ENCODE measurements around the gene ST8SIA6. TPM values are rescaled to one million over a fixed set of nuclear protein-coding genes. Genes with fewer than 3 reads are reported as not detected.

ST8SIA6 gene
- total RNA-seq, 1 experiment from 2014 or later = 0.57 TPM

DNA sequence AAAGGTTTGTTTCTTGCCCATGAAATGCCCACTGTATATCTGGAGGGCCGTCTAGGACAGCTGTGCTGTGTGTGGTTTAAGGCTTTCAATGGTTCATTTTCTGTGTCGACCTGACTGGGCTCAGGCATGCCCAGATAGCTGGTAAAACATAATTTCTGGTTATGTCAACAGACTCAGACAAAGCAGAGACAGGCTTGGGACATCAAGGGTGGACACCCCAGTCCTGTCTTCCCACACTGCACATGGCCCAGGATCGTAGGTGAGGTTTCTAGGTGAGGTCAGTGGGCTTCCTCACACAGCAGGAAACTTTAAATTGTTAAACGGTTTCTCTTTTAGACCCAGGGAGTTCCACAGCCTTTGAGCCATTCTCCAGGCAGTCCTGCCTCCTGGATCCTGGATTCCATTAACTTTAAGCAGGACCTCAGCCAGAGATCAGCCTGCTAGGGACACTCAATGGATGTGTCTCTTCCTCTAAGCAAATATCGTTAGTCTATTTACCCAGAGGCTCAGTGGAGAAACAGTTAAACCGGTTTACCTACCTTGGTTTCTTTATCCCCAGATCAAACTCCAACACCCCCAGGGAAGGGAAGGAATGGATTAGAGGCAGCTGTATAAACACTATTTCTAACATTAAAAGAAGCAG lies 66.4 kb downstream of the ST8SIA6 start:
- no peak for DNase-seq (ENCODE audit: extremely low read depth, low read depth)

DNA sequence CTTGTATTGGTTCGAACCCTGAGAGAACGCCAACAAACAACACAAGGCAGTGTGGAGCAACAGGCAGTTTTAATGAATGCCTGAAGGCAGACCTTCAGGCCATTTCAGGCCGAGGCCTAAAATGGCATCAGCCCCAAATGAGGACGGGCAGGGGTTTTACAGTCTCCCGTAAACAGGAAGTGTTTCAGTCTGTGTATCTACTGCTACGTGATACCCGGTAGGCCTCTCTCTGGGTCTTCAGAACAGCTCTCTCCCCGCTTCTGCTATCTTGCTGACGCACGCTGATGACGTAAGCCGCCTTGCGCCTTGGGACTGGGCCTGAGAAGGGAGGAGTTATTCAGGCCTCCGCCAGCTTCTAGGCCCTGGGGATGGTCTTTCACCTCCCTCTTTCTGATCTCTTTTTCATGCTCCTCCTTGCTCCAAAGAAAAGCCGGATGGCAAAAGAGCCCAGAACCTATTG lies 67.7 kb downstream of the ST8SIA6 start:
- DNase-seq (ENCODE audit: extremely low read depth, low read depth) = no peak

DNA sequence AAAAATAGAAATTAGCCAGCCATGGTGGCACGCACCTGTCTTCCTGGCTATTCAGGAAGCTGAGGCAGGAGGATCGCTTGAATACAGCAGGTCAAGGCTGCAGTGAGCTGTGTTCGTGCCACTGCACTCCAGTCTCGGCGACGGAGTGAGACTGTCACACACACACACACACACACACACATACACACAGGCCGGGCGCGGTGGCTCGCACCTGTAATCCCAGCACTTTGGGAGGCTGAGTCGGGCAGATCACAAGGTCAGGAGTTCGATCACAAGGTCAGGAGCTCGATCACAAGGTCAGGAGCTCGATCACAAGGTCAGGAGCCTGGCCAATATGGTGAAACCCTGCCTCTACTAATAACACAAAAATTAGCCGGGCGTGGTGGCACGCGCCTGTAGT lies 68.4 kb downstream of the ST8SIA6 start:
- DNase-seq (ENCODE audit: extremely low read depth, low read depth) = no peak

DNA sequence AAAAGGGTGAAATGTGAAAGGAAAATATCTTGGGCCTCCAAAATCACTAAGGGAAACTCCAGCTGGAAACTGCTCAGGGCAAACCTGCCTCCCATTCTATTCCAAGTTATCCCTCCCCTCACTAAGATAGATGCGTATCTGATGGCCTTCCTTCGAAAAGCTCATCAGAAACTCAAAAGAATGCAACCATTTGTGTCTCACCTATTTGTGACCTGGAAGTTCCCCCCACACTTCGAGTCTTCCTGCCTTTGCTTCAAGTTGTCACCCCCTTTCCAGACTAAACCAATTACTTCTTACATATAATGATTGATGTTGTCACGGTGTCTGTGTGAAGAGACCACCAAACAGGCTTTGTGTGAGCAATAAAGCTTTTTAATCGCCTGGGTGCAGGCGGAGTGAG lies 69.3 kb downstream of the ST8SIA6 start:
- no peak for DNase-seq (ENCODE audit: extremely low read depth, low read depth)

DNA sequence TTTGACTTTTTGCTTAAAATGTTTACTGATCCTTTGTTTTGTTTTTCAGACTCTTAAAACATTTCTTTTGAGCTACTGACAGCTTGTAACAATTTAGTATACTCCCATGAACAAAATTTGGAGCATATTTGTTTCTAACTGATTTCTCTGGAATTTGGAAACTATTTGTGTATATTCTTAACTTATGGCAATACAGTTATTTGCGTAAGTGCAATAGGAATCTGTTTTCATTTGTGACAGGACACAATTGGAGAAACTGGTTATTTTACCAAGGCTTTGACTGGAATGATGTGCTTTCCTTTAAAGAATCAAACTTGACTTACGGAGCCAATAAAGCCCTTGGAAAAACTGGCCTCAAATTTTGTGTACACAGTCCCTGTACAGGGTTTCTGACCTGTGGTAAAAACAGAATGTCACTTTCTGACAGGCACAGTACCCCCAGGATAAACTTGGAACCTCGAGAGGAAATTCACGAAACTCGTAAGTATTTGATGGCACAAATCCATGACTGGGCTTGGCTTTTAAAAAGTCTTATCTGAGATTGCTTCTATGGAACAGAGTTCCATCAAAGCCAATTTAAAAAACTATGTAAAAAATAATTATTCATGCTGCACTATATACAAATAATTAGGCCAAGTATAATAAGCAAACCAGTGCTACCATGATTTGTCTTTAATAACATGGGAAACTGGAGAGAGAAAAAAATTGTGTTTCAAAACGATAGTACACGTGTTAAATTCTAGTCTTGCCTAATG lies 70.4 kb downstream of the ST8SIA6 start:
- no peak for DNase-seq (ENCODE audit: extremely low read depth, low read depth)

DNA sequence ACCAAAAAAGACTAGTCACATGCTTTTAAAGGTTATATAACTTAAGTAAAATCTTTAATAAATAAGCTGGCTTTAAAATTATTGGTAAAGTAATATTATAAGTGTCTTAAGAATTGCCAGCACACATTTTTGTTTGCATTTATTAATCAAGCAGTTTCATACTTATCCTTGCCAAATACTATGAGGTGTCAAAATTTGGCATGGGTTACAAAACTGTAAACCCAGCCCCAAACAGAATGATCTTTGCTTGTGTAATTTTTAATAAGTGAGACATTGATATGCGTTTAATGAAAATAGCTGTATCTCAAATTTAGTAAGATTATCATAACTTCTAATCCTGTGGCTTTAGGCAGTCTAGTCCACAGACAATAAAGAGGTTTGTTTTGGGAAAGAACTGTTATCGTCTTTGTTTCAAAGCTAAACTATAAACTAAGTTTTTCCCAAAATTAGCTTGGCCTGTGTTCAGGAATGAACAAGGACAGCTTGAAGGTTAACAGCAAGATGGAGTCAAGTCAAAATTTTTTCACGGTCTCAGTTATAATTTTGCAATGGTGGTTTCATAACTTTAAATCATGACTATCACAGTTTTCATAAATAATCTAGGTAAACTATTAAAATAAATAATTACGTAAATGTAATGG lies 72.8 kb downstream of the ST8SIA6 start:
- no peak for DNase-seq (ENCODE audit: extremely low read depth, low read depth)

DNA sequence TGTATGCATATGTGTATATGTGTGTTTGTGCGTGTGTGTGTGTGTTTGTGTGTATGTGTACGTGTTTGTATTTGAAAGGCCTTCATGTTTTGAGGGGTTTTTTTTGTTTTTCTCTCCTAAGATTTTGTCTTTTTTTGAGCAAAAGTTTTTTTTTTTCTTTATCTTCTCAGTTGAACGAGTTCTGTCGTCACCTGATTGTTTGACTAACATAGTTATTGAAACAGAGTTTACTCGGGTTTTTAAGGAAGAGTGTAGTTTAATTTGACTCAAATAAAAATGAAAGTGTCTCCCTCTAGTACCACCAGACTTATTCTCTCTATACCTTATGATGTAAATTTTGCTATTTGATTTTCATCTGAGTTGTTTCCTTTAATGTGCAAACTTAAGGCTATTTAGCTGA lies 73.5 kb downstream of the ST8SIA6 start:
- no peak for DNase-seq (ENCODE audit: extremely low read depth, low read depth)

DNA sequence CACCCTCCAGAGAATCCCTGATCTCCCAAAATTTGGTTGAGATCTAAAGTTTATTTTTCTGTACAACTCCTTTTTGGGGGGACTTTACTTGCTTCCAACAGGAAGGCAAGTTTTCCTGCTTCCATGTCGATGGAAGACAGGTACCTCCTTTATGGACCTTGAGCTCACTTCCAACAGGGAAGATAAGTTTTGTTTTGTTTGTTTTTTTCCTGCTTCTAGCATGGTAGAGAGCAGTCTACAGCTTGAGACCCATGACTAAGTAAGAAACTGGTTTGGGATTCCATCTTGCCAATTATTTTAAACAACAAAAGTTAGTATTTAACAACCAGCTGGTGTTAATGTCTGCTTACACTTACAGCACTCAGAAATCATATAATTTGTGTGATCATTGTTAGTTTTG lies 74.4 kb downstream of the ST8SIA6 start:
- DNase-seq (ENCODE audit: extremely low read depth, low read depth) = no peak

DNA sequence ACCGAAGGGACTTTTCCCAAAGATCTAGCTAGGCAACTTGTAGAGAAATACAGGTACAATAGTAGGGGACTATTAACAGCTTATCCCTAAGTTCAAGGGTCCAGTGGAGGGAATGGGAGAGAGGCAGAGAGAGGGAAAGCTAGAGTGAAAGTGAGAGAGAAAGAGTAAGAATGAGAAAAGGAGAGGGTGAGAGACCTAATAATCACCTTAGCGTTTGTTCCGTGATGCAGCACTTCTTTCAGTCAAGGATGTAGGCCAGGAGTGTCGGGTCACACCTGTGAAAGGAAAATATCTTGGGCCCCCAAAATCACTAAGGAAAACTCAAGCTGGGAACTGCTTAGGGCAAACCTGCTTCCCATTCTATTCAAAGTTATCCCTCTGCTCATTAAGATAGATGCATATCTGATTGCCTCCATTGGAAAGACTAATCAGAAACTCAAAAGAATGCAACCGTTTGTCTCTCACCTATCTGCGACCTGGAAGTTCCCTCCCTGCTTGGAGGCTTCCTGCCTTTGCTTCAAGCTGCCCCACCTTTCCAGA lies 75.2 kb downstream of the ST8SIA6 start:
- no peak for DNase-seq (ENCODE audit: extremely low read depth, low read depth)

DNA sequence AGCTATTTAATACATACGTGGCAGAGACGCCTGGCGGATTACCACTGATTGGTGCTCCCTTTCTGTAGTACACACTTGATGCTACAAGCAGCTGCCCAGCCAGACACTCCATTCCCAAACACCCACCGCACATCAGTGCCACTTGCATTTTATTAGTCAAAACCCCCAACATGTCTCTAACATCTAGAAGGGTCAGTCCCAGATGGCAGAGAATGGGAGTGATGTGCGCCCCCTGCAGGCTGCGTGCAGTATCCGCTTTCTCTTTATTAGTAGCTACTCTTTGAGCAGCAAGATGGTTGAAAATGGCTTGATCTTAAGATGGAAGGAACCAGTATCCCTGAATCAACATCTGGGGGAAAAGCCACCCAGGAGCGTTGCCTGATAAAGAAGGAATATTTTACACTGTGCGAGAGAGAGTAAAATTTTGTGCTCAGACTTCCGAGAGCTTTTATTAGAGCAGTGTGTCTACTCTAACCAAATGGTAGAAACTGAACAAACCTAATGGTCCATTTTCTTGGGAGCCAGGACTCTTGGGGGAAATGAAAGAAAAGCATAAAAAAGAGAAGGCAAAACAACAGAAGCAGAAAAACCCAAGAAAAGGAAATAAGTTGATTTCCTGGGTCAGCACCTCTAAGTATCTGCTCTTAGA lies 78.3 kb downstream of the ST8SIA6 start:
- peak; percentile 7 for DNase-seq (ENCODE audit: extremely low read depth, low read depth)

DNA sequence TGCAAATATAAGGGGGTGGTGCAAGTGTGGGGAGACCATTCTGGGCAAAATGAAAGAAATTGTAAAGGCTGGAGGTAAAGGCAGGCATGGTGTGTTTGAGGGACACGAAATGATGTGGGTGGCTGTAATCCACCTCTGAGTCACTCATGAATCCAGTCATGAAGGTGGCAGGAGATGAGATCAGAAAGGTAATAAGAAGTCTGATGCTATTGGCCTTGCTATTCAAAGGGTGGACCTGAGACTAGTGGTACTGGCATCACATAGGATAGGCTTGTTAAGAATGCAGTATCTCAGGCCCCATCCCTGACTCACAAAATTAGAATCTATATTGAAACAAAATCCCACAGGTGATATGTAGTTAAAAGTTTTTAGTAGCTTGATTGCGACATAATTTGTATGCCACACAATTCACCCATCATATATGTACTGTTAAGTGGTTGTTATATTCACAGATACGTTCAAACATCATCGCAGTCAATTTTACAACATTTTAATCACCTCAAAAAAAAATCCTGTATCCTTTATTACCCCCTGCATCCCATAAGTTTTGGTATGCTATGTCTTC lies 85.6 kb downstream of the ST8SIA6 start:
- DNase-seq (ENCODE audit: extremely low read depth, low read depth) = no peak

DNA sequence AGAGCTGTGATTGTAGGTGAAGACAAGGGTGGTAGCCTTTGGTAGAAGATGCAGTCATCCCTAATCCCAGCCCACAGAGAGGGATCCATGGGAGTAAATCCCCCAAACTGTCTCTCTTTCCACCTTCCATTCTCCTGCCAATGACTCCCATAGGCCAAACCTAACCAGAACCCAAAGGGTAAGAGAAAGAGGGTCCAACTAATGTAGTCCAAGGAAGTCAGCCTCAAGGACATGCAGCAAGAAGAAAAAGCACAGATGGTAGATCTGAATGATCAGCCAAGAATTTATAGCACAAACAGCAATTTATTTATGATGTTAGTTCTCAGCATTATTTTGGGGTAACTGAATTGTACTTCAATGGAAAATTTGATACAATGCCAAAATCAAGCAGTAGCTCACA lies 87.7 kb downstream of the ST8SIA6 start:
- DNase-seq (ENCODE audit: extremely low read depth, low read depth) = no peak

DNA sequence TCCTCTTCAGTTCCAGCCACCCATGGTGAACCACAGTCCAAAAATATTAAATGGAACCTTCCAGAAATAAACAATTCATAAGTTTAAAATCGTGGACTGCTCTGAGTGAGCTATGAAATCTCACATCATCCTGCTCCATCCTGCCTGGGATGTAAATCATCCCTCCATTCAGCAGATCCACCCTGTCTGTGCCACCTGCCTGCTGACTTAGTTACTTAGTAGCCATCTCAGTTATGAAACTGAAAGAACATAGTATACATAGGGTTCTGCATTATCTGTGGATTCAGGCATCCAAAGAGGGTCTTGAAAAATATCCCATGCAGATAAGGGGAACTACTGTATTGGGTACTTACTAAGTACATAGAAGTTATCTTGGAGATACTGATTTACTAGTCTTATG lies 89.0 kb downstream of the ST8SIA6 start:
- no peak for DNase-seq (ENCODE audit: extremely low read depth, low read depth)

DNA sequence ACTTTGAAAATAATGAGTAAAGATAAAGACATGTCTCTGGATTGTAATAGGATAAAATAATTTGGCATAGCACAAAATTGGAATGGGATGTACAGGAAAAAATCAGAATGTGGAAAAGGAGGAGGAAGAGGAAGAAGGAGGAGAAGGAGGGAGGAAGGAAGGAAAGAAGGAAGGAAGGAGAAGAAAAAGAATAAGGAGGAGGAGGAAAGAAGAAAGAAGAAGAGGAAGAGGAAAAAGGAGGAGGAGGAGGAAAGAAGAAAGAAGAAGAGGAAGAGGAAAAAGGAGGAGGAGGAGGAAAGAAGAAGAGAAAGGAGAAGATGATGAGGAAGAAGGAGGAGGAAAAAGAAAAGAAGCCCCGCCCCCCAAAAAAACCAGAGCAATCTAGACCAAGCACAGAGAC lies 95.9 kb downstream of the ST8SIA6 start:
- no peak for DNase-seq (ENCODE audit: extremely low read depth, low read depth)

DNA sequence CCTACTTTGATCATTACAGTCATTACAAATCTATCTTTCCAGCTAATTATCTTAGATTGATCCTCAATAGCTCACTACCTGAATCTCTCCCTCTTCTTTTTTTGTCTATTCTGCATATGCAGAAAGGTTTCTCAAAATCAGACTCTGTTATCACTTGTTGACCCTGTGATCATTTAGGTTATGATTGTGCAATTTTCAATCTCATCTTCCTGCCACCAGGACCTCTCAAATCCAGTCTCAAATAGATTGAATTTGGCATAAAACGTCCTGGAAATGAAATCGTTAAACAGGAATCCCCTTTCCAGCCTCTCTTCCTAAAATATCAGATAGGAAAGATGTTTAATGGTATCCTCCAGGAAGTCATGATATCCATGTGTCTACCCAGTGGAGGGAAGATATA lies 96.6 kb downstream of the ST8SIA6 start:
- DNase-seq (ENCODE audit: extremely low read depth, low read depth) = no peak

DNA sequence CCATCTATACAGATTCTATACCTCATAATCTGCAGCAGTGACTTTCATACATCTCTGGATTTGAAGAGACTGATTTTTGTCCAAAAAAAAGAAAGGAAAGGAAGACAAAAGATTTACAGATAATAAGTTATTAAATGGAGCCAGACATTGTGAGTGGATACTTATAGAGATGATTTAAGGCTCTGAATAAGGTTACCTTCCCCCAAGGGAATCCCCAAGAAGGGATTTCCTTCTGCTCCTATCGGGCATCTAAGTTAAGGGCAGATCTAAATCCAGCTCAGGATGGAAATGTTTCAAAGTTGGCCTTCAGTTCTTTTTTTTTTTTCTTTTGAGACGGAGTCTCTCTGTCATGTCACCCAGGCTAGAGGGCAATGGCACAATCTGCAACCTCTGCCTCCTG lies 97.6 kb downstream of the ST8SIA6 start:
- DNase-seq (ENCODE audit: extremely low read depth, low read depth) = no peak

DNA sequence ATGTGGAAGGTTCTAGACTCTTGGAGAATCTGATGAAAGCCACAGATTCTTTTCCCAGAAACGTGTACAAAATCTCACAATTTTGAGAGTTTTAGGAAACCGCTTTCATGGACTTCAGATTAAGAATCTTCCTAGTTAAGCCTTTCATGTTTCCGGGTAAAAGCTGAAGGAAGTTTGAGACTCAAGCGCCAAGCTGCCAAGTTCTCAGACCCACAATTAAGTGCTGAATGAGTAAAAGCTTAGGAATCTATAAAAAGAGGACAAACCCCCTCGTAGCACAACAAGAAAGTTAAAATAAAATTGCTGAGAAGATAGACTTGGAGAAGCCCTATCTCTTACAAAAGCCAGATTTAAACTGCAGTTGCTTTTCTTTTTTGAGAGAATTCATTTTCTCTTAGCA lies 99.6 kb downstream of the ST8SIA6 start:
- DNase-seq (ENCODE audit: extremely low read depth, low read depth) = no peak

DNA sequence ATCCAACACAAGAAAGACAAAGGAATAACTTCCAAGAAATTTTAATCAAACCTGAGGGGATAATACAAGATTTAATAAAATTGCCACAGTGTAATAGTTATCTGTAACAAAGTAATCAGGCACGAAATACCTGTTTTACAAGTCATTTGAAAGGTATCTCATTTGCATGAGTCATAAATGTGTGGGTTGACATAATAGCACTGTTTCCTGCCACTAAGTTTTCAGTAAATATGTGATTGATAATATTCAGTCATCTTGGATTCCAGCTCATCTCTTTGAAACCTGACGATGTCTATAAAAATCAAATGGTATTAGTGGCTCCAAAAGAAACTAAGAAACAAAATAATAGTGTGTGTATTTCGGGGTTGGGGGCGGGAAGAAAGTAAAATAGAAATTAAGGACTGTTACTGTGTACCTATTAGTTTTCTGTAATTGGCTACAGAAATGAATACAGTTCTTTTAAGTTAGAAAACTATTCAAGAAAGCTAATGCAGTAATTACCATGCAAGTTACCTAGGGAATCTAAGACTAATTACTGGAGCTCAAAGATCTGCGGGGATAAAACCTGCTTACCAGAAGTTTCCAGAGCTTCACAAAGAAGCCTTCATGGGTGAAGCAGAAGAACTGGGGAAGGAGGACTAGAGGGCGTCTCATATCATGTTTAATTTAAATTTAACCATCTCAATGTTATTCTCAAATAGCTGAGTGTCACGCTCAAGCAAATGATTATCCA lies 100.7 kb downstream of the ST8SIA6 start:
- no peak for DNase-seq (ENCODE audit: extremely low read depth, low read depth)

DNA sequence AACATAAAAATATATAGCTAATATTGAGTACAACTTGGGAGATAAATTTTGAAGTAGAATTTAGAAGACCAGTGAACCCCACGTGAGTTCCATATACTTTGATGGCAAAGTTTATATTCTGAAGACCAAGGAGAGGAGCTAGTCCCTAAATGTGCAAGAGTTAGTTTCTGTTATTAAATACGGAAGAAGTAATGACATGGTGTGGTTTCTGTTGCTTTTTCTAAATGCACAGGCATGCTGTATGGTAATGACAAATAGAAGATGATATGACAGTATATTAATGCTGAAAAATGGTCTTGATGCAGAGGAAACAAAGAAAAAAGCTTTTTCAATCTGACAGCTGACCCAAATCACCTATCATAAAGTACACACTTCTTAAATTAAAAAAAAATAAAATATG lies 101.8 kb downstream of the ST8SIA6 start:
- no peak for DNase-seq (ENCODE audit: extremely low read depth, low read depth)

DNA sequence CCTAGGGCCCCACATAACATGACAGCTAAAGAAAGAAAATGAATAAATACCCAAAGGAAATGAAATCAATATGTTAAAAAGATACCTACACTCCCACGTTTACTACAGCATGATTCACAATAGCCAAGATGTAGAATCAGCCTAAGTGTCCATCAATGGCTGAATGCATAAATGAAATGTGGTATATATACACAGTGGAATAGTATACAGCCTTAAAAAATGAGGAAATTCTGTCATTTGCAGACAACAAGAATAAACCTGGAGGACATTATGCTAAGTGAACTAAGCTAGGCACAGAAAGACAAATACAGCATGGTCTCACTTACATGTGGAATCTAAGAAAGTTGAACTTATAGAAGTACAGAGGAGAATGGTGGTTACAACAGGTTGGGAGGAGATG lies 102.9 kb downstream of the ST8SIA6 start:
- DNase-seq (ENCODE audit: extremely low read depth, low read depth) = no peak
